NT2/D1 (cell line): ENCODE results near the gene ZFHX3.

Experiments
- YY1 ChIP-seq: IDR thresholded peaks from 2 replicates; pipeline ENCODE4 v1.6.1; 2011; ENCODE audit not compliant: insufficient read length, insufficient read depth
- ZNF274 ChIP-seq: IDR thresholded peaks from 2 replicates; pipeline ENCODE4 v1.6.1; 2011; ENCODE audit warnings: mild to moderate bottlenecking, low read depth, low read length

- TF ChIP-seq ZNF274 (no peak), YY1 (no peak)
Observed at GRCh38 chr16:72945611-72946010, 102.3 kb downstream of the ZFHX3 start.
